ENCODE measurements around the gene ELAVL3. TPM values are rescaled to one million over a fixed set of nuclear protein-coding genes. Genes with fewer than 3 reads are reported as not detected.

The ELAVL3 gene
- total and polyA plus RNA-seq, 2 of the 8 experiments (the other 6 are each of a cell fraction or from before 2014, with no cell fraction given): 0.80 to 1.0 TPM

- Histone ChIP-seq H2BK20ac (ENCODE audit: low read length) (no peak overlapping the region), H3K14ac (ENCODE audit: insufficient read length) (no peak overlapping the region), H4K20me1 (replicated peaks in 1 of 2; ENCODE audit: control insufficient read depth in 1 of 2, insufficient read depth in 2 of 2, low read length in 2 of 2) (peaks cover 1 to 2% of the 10 kb centered on the region in 2 experiments), H4K8ac (ENCODE audit: extremely low read depth, insufficient read depth, low read length) (no peak overlapping the region), H3K36me3 (ENCODE audit: control insufficient read depth in 2 of 4, insufficient read depth in 4 of 4, low read length in 3 of 4) (no peaks in the 10 kb centered on the region), H3K9me3 (ENCODE audit: insufficient read depth in 2 of 2, low read depth in 1 of 2, low read length in 1 of 2) (no peaks in the 10 kb centered on the region), H3K4me1 (replicated peaks in 1 of 4; ENCODE audit: control insufficient read depth in 3 of 4, insufficient read depth in 4 of 4, low read length in 3 of 4) (no peaks in the 10 kb centered on the region; a peak in 1 of 7 replicates), H2BK12ac (ENCODE audit: low read depth, low read length) (no peak overlapping the region), H4K5ac (ENCODE audit: insufficient read length, low read depth, low read length) (no peak overlapping the region), H2AFZ (ENCODE audit: low read length) (no peak overlapping the region), H3K79me2 (ENCODE audit: control insufficient read depth in 1 of 2, insufficient read depth in 2 of 2, low read length in 2 of 2) (no peaks in the 10 kb centered on the region), H3K27me3 (replicated peaks in 1 of 4; ENCODE audit: control insufficient read depth in 3 of 4, extremely low read depth in 1 of 4, insufficient read depth in 3 of 4, low read length in 3 of 4) (no peaks in the 10 kb centered on the region), H2BK15ac (ENCODE audit: low read length) (no peak overlapping the region), H2BK5ac (ENCODE audit: low read depth, low read length) (no peak overlapping the region), H2AK5ac (ENCODE audit: low read depth, low read length) (no peak overlapping the region), H3K79me1 (ENCODE audit: low read depth, low read length) (no peaks in the 10 kb centered on the region), H4K91ac (replicated peaks; ENCODE audit: insufficient read length, low read length) (no peak overlapping the region), H3K18ac (ENCODE audit: extremely low read depth, low read length) (no peak overlapping the region), H3K4me2 (ENCODE audit: insufficient read depth in 1 of 2, low read depth in 2 of 2, low read length in 2 of 2) (no peak overlapping the region), H3K4me3 (ENCODE audit: extremely low read depth in 1 of 4, insufficient read depth in 2 of 4, low read depth in 3 of 4, low read length in 4 of 4) (no peak overlapping the region), H3K23ac (ENCODE audit: insufficient read length) (no peak overlapping the region), H3K9ac (replicated peaks in 1 of 4; ENCODE audit: extremely low read depth in 1 of 4, low read depth in 3 of 4, low read length in 3 of 4) (no peak overlapping the region), H2BK120ac (replicated peaks; ENCODE audit: low read depth, low read length) (no peak overlapping the region), H3K56ac (replicated peaks; ENCODE audit: insufficient read length, low read depth, low read length) (no peak overlapping the region), H3K23me2 (ENCODE audit: low read depth, low read length) (no peaks in the 10 kb centered on the region), H3K27ac (ENCODE audit: low read depth, low read length) (no peak overlapping the region), H3K4ac (replicated peaks; ENCODE audit: insufficient read length, low read depth, low read length) (no peak overlapping the region)
- WGBS, 2 experiments (ENCODE audit: extremely low coverage in 1 of 2, insufficient coverage in 1 of 2, insufficient read length in 1 of 2, insufficient replicate concordance in 2 of 2, low coverage in 1 of 2, low lambda C conversion rate in 2 of 2, missing lambda C conversion rate in 1 of 2): 92% methylated on average over 7 of the region's 7 CpGs; no CpG with 5 or more reads in 1 of the 2 experiments
- ChIA-PET POLR2A (ENCODE audit: partially characterized antibody) (no interaction called here), CTCF (ENCODE audit: partially characterized antibody) (no interaction called here)
- no peak for DNase-seq (ENCODE audit: low read depth in 1 of 2, low spot score in 2 of 2)
- FAIRE-seq: no peak
- TF ChIP-seq MAX (IDR thresholded peaks at IDR 0.05) (no peak), E2F6 (IDR thresholded peaks at IDR 0.05) (no peak), KDM1A (IDR thresholded peaks at IDR 0.05; ENCODE audit: borderline replicate concordance, low read length) (no peak), NANOG (IDR thresholded peaks at IDR 0.05; ENCODE audit: insufficient read depth, low read depth, low read length, poor library complexity, severe bottlenecking) (no peak), GABPA (IDR thresholded peaks at IDR 0.05; ENCODE audit: borderline replicate concordance, insufficient read depth, low read length) (no peak), HDAC2 (IDR thresholded peaks at IDR 0.05; ENCODE audit: borderline replicate concordance in 1 of 2, low read depth in 2 of 2, low read length in 2 of 2) (no peak), ATF2 (IDR thresholded peaks at IDR 0.05; ENCODE audit: low read length) (no peak), JUND (IDR thresholded peaks at IDR 0.05; ENCODE audit: low read length) (no peak), JUN (IDR thresholded peaks at IDR 0.05; ENCODE audit: low read depth, low read length) (no peak), ATF3 (IDR thresholded peaks at IDR 0.05; ENCODE audit: insufficient read depth, low read depth, low read length) (no peak)
Measured at GRCh38 chr19:11489378-11489777, 8.5 kb upstream of the ELAVL3 start.
